GM18498 (cell line): ENCODE measurements around the gene TBC1D5.

Experiments
- ATAC-seq: cut with Tn5 transposase; IDR thresholded peaks from one replicate; pipeline ENCODE4 v1.9.1; 2021; ENCODE audit warnings: mild to moderate bottlenecking, moderate library complexity; ENCODE audit not compliant: unreplicated experiment

Gene TBC1D5

GRCh38 chr3:17320266-17320665 is 422.2 kb downstream of the TBC1D5 start:
- no peak for ATAC-seq

DNA sequence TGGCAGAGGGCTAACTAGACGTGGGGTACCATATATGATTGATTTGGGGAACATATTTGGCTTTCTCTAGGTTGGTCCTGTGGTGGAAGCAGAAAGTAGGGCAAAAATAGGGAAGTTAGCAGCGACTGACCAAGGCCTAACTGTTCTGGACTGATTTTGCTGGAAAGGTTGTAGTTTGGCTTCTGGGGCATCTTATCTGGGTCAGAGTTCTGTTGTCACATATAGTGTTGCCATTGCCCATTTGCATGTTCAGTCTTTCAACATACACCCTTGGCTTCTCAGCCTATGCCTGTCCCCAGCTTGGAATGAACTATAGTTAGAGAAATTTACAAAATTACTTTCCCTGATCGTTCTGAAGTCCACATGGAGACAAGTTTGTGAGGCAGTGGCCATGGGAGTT is 426.5 kb downstream of the TBC1D5 start:
- ATAC-seq: no peak

DNA sequence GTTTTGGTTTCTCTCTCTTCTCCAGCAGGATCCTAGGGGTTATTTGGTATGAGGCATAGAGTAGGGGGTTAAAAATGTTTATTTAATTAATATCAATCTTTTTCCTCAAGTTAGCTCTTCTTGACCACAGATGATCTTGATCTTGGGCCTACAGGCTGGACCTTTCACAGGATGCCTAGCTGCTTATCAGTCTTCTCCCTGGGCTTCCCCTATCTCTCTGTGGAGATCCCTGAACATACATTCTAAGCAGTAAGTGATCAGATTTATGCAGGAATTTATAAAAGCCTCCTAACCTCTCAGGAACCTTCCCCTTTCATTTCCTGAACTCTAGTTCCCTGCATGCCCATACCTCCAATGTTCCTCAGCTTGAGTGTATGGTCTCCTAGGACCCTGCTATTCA is 428.3 kb downstream of the TBC1D5 start:
- ATAC-seq: no peak

DNA sequence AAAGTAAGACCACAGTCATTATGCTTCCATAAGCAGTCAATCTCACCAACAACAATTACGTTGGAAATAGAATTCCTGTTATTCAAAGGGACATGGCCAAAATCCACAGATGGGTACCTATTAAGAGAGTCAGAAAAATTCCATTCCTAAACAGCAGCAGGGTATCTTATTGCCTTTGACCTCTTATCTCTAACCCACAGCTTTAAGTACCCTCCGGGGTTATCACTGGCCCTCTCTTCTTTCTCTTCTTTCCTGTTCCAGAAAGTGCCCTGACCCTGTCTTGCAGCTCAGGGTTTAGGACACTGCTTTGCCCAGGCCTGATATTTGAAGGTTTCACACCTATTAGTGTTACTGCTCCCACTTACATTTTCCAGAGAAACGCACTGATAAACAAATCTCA is 428.7 kb downstream of the TBC1D5 start:
- no peak for ATAC-seq

GRCh38 chr3:17310983-17311382 is 431.4 kb downstream of the TBC1D5 start:
- ATAC-seq: no peak

DNA sequence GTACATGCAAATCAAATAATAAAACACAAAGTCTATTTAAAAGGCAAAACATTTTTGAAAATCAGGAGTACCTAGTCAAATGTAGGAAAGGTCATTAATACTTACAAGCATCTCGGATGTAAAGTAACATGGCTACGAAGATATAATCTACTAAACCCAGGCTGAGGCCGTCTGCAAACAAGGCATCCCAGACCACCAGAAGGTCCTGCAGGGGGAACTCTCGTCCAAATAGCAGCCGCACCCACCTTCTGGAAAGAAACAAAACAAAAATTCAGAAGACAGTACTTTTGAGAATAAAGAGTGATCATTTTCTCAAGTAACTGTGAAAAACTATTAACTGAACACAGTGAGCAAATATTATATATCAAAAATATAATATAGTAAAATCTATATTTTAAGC is 434.5 kb downstream of the TBC1D5 start:
- no peak for ATAC-seq

- no peak for ATAC-seq
These were observed 434.9 kb downstream of the TBC1D5 start for GRCh38 chr3:17307482-17307881.

DNA sequence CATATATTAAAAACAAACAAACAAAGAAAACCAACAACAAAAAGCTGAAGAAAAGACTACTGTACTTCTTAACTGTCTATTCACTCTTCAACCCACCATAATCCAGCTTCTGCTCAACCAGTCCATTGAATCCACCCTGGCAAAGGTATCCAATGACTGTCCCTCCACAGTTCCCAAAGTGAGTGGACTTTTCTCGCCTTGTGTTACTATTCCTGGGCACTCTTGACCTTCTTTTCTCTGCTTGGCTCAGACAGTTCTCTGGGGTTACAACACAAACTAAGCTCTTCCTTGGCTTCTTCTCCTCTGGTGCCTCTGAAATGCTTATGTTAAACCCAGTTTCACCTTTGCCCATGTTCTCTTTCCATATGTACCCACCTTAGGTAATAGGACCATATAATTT is 437.5 kb downstream of the TBC1D5 start:
- ATAC-seq: no peak

DNA sequence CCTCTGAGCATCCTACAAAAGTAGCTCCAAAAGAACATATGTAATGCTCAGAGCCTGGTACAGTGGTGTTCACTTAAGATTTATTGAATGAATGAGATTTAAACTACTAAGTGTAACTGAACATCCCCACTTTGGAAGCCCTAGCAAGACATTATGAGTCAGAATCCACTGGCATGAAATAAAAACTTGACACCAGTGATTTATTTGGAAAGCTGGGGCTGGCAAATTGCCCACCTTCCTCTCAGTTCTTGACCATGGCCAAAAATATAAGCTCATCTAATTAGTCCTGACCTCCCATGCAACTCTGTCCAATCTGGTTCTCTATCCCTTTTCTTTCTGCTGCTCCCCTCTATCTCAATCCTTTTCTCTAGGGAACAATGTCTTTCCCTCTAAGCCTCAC is 439.7 kb downstream of the TBC1D5 start:
- ATAC-seq: no peak

DNA sequence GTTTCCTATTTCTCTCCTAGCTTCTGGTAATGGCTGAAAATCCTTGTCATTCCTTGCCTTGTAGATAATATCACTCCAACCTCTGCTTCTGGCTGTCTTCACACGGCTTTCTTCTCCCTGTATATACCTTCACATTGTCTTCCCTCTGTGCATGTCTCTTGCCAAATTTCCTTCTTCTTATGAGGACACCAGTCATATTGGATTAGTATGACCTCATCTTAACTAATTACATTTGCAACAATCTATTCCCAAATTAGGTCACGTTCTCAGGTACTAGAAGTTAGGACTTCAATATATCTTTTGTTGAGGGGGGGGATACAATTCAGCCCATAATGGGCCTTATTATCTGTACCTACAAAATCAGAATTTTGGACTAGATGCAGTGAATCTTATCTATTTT is 440.3 kb downstream of the TBC1D5 start:
- no peak for ATAC-seq

- ATAC-seq: no peak
These were observed 441.2 kb downstream of the TBC1D5 start for GRCh38 chr3:17301271-17301670.

GRCh38 chr3:17300441-17300840 is 442.0 kb downstream of the TBC1D5 start:
- ATAC-seq: no peak

- no peak for ATAC-seq
These were observed 444.4 kb downstream of the TBC1D5 start for GRCh38 chr3:17298038-17298437.

- no peak for ATAC-seq
These were observed 449.9 kb downstream of the TBC1D5 start for GRCh38 chr3:17292556-17292955.

DNA sequence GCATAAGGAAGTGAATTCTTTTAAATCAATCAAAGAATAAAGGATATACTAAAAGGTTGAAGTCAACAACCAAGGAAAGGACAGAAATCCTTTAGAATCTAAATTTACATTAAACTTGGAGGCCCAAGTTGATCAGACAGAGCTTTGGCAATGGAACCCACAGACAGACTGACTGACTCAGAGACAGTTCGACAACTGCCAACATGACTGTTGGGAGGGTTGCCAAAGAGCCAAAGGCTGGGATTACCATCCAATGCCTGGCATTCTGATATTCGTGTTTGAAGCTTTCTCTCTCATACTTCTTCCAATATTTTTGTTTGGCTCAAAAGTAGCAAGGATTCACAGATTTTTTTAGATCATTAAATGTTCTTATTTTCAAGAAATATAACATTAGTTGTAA is 451.5 kb downstream of the TBC1D5 start:
- ATAC-seq: no peak

DNA sequence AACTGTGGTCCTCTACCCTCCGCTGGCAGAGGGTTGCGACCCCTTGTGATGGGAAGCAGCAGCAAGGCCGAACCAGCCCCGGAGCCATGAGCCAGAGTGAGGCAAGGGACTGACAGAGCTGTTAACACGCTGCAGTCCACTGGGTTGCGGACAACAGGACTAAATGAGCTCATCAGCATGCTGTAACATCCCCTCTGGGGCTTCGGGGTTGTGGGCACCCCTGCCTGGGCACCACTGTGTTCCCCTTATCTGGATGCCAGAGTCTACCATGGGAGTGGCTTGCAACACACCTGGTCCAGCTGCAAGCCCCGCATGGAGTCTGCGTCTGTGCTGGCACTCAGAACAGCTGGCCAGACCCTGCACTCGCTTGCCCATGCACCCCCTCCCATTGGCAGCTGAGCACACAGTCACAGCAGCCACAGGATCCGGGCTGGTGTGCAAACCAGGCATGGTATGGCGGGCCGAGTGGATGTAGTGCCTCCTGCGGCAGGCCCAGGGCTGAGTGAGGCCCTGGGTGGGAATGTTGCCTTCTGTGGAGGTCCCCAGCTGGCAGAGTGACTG is 453.5 kb downstream of the TBC1D5 start:
- no peak for ATAC-seq

GRCh38 chr3:17287006-17287689 is 455.3 kb downstream of the TBC1D5 start:
- ATAC-seq: no peak

DNA sequence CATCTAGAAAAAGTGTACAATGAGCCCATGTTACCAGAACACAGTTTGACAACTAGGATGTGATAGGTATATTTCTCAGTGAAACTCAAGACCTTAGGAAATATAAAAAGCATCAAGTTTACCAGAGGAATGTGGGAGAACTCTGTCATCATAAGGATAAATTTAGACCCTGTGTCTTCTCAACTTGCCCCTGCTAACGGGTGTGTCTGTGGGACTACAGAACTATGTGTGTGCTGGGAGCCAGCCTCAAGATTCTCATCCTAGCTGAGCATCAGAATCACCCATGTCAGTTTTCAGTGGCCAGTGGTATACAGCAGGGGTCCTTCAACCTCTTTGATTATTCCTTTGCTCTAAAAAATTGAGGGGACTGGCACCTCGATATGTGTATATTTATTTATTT is 464.4 kb downstream of the TBC1D5 start:
- ATAC-seq: no peak

GRCh38 chr3:17266846-17267245 is 475.6 kb downstream of the TBC1D5 start:
- ATAC-seq: no peak

DNA sequence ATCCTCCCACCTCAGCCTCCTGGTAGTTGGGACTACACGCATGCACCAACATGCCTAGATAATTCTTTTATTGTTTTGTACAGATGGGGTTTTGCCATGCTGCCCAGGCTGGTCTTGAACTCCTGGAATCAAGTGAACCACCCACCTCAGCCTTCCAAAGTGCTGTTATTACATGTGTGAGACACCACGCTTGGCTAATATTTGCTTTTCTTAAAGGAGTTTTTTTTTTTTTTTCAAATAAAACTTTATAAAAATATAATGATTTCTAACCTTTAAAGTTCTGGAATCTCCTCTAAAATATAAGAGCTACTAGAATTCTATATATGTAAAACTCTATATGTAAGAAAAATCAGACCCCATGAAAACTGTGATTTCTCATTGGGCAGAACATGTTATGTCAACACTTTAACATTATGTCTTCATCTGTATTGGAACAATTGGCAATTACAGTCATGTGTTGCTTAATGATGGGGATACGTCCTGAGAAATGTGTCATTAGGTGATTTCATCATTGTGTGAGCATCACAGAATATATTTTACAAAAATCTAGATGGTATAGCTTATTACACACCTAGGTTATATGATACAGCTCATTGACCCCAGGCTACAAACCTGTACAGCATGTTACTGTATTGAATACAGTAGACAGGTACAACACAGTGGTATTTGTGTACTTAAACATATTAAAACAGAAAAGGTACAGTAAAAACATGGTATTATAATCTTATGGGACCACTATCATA is 480.6 kb downstream of the TBC1D5 start:
- no peak for ATAC-seq

- no peak for ATAC-seq
These were observed 482.2 kb downstream of the TBC1D5 start for GRCh38 chr3:17260257-17260656.

- no peak for ATAC-seq
These were observed 482.7 kb downstream of the TBC1D5 start for GRCh38 chr3:17259685-17260084.
